HL-60/S4 (cell line): ENCODE measurements around the gene CD244.

Source experiments
- in situ Hi-C: fragments of 300-500 bp; cut with MboI; formaldehyde crosslinking; loops from 2 replicates; pipeline ENCODE4 v1.14.3; 2022; ENCODE audit warnings: low sequenced_read_pairs

The CD244 gene

DNA sequence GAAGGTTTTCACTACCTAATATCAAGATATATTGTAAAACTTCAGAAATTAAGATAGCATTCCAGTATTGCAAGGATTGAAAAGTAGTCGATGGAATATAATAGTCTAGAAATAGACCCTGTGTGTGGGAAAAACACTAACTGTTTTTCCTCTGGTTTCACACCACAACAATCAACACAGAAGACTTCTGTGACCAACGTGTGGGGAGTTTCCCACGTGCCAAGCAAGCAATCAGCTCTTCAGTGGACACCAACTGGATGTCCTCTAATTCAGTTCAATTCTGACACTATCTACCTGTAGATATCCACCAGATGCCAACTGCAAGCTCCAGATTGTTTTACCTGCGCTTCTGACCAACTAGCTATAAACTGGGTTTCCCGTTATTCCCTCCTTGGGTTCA is 12.1 kb downstream of the CD244 start:
- in situ Hi-C loops, result no loop called here

DNA sequence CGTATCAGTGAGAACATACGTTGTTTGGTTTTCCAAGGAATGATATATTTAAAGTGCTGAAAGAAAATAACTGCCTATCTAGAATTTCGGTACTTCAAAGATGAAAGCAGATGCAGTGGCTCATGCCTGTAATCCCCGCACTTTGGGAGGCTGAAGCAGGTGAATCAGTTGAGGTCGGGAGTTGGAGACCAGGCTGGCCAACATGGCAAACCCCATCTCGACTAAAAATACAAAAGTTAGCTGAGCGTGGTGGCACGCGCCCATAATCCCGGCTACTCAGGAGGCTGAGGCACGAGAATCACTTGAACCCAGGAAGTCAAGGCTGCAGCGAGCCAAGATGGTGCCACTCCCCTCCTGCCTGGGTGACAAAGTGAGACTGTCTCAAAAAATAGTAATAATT is 16.4 kb downstream of the CD244 start:
- in situ Hi-C loops, result no loop called here

- in situ Hi-C loops, result no loop called here
Measured at GRCh38 chr1:160844447-160845232, 18.0 kb downstream of the CD244 start.

DNA sequence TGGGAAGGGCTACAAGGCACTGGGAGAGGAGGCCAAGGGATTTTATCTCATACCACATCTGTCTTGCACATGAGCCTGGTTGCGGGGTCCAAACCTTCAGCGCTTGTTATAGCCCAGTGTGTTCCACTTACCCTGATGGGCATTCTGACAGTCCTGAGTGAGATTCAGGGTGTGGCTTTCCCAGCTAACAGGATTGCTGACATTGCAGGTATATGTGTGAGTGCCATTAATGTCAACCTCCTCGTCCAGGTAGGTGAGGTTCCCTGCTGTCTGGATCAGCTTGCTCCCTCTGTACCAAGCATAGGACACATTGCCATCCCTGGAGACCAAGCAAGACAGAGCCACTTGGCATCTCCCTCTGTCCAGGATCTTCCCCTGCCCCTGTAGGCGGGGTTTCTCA is 21.6 kb downstream of the CD244 start:
- in situ Hi-C loops, result no loop called here

GRCh38 chr1:160839746-160840145 is 22.9 kb downstream of the CD244 start:
- in situ Hi-C loops, result no loop called here

GRCh38 chr1:160838888-160839287 is 23.8 kb downstream of the CD244 start:
- in situ Hi-C loops, result no loop called here

GRCh38 chr1:160837558-160838205 is 25.0 kb downstream of the CD244 start:
- in situ Hi-C loops, result no loop called here

DNA sequence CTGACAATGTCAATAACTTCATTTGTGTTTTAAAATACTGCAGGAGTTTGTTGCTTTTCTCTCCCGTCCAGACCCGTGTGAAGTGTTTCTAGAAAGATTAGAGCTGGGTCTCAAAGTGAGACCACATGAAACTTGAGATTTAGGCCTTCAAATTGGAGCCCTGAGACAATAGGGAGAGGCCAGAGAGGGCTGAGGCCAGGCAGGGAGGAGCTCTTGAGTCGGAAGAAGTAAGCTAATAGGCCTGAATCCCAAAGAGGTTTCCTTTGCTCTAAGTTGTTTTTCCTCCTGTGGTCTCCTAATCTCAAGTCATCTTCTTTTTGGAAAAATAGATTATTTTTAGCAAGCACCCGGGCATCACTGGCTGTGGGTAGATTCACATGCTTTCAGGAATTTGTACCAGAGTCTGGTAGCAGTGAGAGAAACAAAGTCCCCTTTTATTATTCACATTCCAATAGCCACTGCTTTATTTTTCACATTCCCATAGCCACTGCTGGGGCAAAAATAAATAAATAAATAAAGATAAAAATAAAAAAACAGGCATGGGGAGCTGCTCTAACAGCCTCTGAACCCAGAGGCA is 25.6 kb downstream of the CD244 start:
- in situ Hi-C loops, result no loop called here

DNA sequence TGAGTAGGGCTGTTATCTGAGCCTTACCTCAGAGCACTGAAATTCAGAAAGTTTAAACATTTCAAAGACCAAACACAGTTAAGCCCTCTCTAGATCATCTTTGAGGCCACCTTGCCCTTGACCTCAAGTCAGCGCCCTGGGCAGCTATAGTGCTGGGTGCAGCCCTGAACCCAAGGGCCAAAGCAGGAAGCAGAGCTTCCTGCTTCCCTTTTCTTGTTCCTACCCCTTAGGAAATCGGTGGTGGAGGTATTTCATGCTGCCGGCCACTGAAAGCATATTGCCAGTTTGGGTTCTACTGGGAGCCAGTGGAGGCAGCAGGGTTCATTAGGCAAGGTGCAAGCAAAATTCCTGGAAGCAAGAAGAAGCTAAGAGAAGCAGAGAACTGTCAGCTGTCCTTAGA is 26.1 kb downstream of the CD244 start:
- in situ Hi-C loops, result no loop called here

DNA sequence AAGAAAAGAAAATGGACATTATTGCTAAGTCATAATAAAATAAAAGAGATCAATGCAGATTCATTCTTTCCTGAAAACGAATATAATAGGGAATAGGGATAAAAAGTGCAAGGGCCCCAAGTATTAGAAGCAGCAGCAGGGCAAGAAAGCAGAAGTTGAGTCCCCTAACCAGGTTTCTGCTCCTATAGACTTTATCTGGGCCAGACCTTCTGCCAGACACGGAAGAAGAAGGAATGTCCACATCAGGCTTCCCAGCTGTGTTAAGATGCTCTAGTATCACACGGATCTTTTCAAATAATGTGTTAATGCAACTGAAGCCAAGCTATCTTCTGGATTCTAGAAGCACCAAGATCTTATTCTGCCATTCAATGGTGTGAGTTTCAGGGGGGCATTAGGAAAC is 26.9 kb downstream of the CD244 start:
- in situ Hi-C loops, result no loop called here

- in situ Hi-C loops, result loop anchor here (5.0 kb wide), 1 partner anchor 117 kb away; the partner anchor contains the start of gene ITLN2
Measured at GRCh38 chr1:160834945-160835565, 27.6 kb downstream of the CD244 start.

GRCh38 chr1:160830321-160831153 is 32.1 kb downstream of the CD244 start:
- in situ Hi-C loops, result loop anchor here (5.0 kb wide), 1 partner anchor 122 kb away; the partner anchor contains the start of gene ITLN2

DNA sequence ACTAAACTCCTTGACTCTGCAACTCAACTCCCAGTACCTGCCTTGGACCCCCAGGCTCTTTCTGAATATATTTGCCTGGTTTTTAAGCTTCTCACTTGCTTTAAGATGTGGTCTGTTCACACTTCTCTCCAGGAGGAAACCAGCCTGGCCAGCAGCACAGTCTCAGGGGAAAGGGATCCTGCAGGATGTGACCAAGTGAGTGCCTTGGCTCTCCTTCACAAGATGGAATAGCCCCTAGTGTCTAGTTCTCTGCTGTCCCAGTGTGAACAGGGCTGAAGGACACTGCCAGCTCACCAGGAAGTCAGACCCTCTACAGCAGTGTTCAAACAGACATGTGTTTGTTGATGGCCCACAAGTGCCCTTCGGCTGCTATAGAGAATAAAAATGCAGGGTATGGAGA is 32.9 kb downstream of the CD244 start:
- in situ Hi-C loops, result loop anchor here (5.0 kb wide), 1 partner anchor 123 kb away; the partner anchor contains the start of gene ITLN2

GRCh38 chr1:160827418-160827817 is 35.3 kb downstream of the CD244 start:
- in situ Hi-C loops, result no loop called here

GRCh38 chr1:160826546-160826945 is 36.1 kb downstream of the CD244 start:
- in situ Hi-C loops, result no loop called here

DNA sequence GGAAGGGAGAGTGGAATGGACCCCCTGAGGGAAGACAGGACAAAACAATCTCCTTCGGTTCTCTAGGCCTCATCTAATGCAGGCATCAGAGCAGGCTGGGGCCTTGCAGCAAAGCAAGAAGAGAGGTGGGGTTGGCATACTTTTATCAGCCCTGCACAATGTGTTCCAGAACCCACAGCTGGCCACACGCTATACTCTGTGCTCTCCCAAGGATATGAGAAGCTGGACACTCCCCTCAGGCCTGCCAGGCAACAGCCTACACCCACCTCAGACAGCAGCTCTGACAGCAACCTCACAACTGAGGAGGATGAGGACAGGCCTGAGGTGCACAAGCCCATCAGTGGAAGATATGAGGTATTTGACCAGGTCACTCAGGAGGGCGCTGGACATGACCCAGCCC is 39.4 kb downstream of the CD244 start:
- in situ Hi-C loops, result no loop called here

- in situ Hi-C loops, result no loop called here
Measured at GRCh38 chr1:160821627-160822026, 41.1 kb downstream of the CD244 start.

DNA sequence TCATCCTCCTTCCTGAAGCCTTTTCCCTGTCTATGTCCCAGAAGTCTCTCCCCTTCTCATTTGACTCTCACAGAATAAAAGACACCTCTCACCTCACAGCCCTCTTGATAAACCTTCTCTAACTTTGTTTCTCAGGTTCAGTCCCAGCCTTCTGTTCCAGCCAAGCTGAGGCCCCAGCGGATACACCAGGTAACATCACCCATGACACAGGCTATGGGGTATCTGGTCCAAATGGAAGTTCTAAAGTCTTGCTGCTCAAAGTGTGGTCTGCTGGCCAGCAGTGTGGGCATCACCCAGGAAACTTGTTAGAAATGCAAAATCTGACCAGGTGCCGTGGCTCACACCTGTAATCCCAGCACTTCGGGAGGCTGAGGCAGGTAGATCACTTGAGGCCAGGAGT is 43.5 kb downstream of the CD244 start:
- in situ Hi-C loops, result no loop called here

- in situ Hi-C loops, result no loop called here
Measured at GRCh38 chr1:160818207-160818937, 44.3 kb downstream of the CD244 start.

- in situ Hi-C loops, result no loop called here
Measured at GRCh38 chr1:160814856-160815255, 47.8 kb downstream of the CD244 start.
